ENCODE data around the gene TMPRSS9. TPM values are rescaled to one million over a fixed set of nuclear protein-coding genes. Genes with fewer than 3 reads are reported as not detected.

The TMPRSS9 gene
- polyA plus RNA-seq, 3 donors: 0.12 to 0.30 TPM; not detected in 1

- Mint-ChIP-seq H3K27me3 (ENCODE audit: low read depth in 3 of 3) (peaks cover 3 to 4% (median 3%) of the 10 kb centered on the region in 3 donors), H3K4me1 (peaks cover 10% of the 10 kb centered on the region), H3K4me3 (no peak overlapping the region), H3K27ac (peak overlapping the region in 1 of 7 donors; percentile 2), H3K36me3 (peaks cover 5 to 10% of the 10 kb centered on the region in 2 donors), H3K9me3 (peaks cover 0 to 6% (median 3%) of the 10 kb centered on the region in 7 donors)
- DNase-seq: no peak
- Histone ChIP-seq H3K4me1 (ENCODE audit: control insufficient read depth in 1 of 2, insufficient read depth in 2 of 2, low read length in 2 of 2) (peaks cover 3 to 4% of the 10 kb centered on the region in 2 donors), H3K4me3 (replicated peaks in 1 of 3; ENCODE audit: low read depth in 2 of 3, low read length in 3 of 3) (no peak overlapping the region), H3K79me2 (ENCODE audit: insufficient read depth, low read length) (no peaks in the 10 kb centered on the region), H3K27ac (ENCODE audit: low read depth in 1 of 2, low read length in 2 of 2) (no peak overlapping the region), H3K4me2 (replicated peaks; ENCODE audit: extremely low read depth, low read length, poor library complexity, severe bottlenecking) (no peak overlapping the region), H4K20me1 (ENCODE audit: insufficient read depth, low read length) (no peaks in the 10 kb centered on the region), H3K36me3 (replicated peaks in 1 of 2; ENCODE audit: control insufficient read depth in 1 of 2, insufficient read depth in 2 of 2, low read length in 2 of 2) (peaks cover 0 to 2% of the 10 kb centered on the region in 2 donors), H2AFZ (ENCODE audit: insufficient read depth, low read depth, low read length, poor library complexity, severe bottlenecking) (no peak overlapping the region), H3K9me3 (replicated peaks in 1 of 2; ENCODE audit: control insufficient read depth in 1 of 2, insufficient read depth in 1 of 2, low read length in 2 of 2) (no peaks in the 10 kb centered on the region), H3K9ac (ENCODE audit: insufficient read depth, low read length, poor library complexity, severe bottlenecking) (no peak overlapping the region), H3K27me3 (ENCODE audit: control insufficient read depth in 2 of 2, insufficient read depth in 2 of 2, low read length in 2 of 2) (no peaks in the 10 kb centered on the region)
- WGBS (ENCODE audit: insufficient coverage): 94% methylated on average over 25 of the region's 29 CpGs
- TF ChIP-seq CTCF (IDR thresholded peaks at IDR 0.05): no peak
- intact Hi-C loops (cut with micrococcal nuclease): no loop called here
Observed at GRCh38 chr19:2415281-2415972, 55.4 kb downstream of the TMPRSS9 start.

GRCh38 chr19:2415973-2416319 lies 55.9 kb downstream of the TMPRSS9 start:
- Histone ChIP-seq H3K9me3 (replicated peaks in 1 of 2; ENCODE audit: control insufficient read depth in 1 of 2, insufficient read depth in 1 of 2, low read length in 2 of 2) (no peaks in the 10 kb centered on the region), H3K4me3 (replicated peaks in 1 of 3; ENCODE audit: low read depth in 2 of 3, low read length in 3 of 3) (no peak overlapping the region), H3K4me1 (ENCODE audit: control insufficient read depth in 1 of 2, insufficient read depth in 2 of 2, low read length in 2 of 2) (peaks cover 3 to 4% of the 10 kb centered on the region in 2 donors), H3K4me2 (replicated peaks; ENCODE audit: extremely low read depth, low read length, poor library complexity, severe bottlenecking) (no peak overlapping the region), H3K79me2 (ENCODE audit: insufficient read depth, low read length) (no peaks in the 10 kb centered on the region), H4K20me1 (ENCODE audit: insufficient read depth, low read length) (no peaks in the 10 kb centered on the region), H2AFZ (ENCODE audit: insufficient read depth, low read depth, low read length, poor library complexity, severe bottlenecking) (no peak overlapping the region), H3K27ac (ENCODE audit: low read depth in 1 of 2, low read length in 2 of 2) (no peak overlapping the region), H3K36me3 (replicated peaks in 1 of 2; ENCODE audit: control insufficient read depth in 1 of 2, insufficient read depth in 2 of 2, low read length in 2 of 2) (peaks cover 0 to 2% of the 10 kb centered on the region in 2 donors), H3K9ac (ENCODE audit: insufficient read depth, low read length, poor library complexity, severe bottlenecking) (no peak overlapping the region), H3K27me3 (ENCODE audit: control insufficient read depth in 2 of 2, insufficient read depth in 2 of 2, low read length in 2 of 2) (no peaks in the 10 kb centered on the region)
- Mint-ChIP-seq H3K4me1 (peaks cover 10% of the 10 kb centered on the region), H3K9me3 (peaks cover 0 to 6% (median 3%) of the 10 kb centered on the region in 7 donors), H3K27ac (no peak overlapping the region), H3K36me3 (peaks cover 5 to 10% of the 10 kb centered on the region in 2 donors), H3K27me3 (ENCODE audit: low read depth in 3 of 3) (peaks cover 2 to 4% (median 2%) of the 10 kb centered on the region in 3 donors), H3K4me3 (no peak overlapping the region)
- no peak for TF ChIP-seq CTCF (IDR thresholded peaks at IDR 0.05)
- DNase-seq: no peak
- intact Hi-C loops (cut with micrococcal nuclease): no loop called here
- 86% methylated on average over 6 of the region's 6 CpGs for WGBS (ENCODE audit: insufficient coverage)
